ENCODE measurements around the gene GPD1L.

Gene GPD1L

GRCh38 chr3:32215185-32215584, 108.8 kb downstream of the GPD1L start:
- Histone ChIP-seq H3K4me3 (ENCODE audit: low read length, poor library complexity, severe bottlenecking) (no peak overlapping the region), H3K36me3 (ENCODE audit: insufficient read depth, low read length) (no peaks in the 10 kb centered on the region), H3K9me3 (ENCODE audit: insufficient read depth, low read depth, low read length) (no peaks in the 10 kb centered on the region), H3K4me2 (ENCODE audit: low read depth, low read length, poor library complexity, severe bottlenecking) (no peak overlapping the region), H3K79me2 (ENCODE audit: insufficient read depth, low read length) (no peaks in the 10 kb centered on the region), H3F3A (ENCODE audit: low read depth) (no peaks in the 10 kb centered on the region), H3K27me3 (ENCODE audit: insufficient read depth, low read length, poor library complexity, severe bottlenecking) (no peaks in the 10 kb centered on the region), H3K9ac (ENCODE audit: low read depth, low read length, poor library complexity, severe bottlenecking) (no peak overlapping the region), H3K9me2 (replicated peaks; ENCODE audit: low read depth, low read length) (no peaks in the 10 kb centered on the region), H3K4me1 (ENCODE audit: insufficient read depth, low read length, poor library complexity, severe bottlenecking) (no peaks in the 10 kb centered on the region), H4K20me1 (ENCODE audit: insufficient read depth, low read length, poor library complexity, severe bottlenecking) (no peaks in the 10 kb centered on the region), H2AFZ (ENCODE audit: low read length) (no peak overlapping the region)
- TF ChIP-seq, protein P1, sequence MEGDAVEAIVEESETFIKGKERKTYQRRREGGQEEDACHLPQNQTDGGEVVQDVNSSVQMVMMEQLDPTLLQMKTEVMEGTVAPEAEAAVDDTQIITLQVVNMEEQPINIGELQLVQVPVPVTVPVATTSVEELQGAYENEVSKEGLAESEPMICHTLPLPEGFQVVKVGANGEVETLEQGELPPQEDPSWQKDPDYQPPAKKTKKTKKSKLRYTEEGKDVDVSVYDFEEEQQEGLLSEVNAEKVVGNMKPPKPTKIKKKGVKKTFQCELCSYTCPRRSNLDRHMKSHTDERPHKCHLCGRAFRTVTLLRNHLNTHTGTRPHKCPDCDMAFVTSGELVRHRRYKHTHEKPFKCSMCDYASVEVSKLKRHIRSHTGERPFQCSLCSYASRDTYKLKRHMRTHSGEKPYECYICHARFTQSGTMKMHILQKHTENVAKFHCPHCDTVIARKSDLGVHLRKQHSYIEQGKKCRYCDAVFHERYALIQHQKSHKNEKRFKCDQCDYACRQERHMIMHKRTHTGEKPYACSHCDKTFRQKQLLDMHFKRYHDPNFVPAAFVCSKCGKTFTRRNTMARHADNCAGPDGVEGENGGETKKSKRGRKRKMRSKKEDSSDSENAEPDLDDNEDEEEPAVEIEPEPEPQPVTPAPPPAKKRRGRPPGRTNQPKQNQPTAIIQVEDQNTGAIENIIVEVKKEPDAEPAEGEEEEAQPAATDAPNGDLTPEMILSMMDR (conservative IDR thresholded peaks at IDR 0.05; ENCODE audit: low read length) = no peak
- TF ChIP-seq EZH2phosphoT487 (IDR thresholded peaks at IDR 0.05; ENCODE audit: borderline replicate concordance) = no peak

GRCh38 chr3:32216172-32216783, 109.9 kb downstream of the GPD1L start:
- no peak overlapping the region for H3K9ac ChIP-seq (ENCODE audit: low read depth, low read length, poor library complexity, severe bottlenecking)
- no peaks in the 10 kb centered on the region for H3K36me3 ChIP-seq (ENCODE audit: insufficient read depth, low read length)
- TF ChIP-seq, protein P1 (conservative IDR thresholded peaks at IDR 0.05; ENCODE audit: low read length) = no peak
- no peaks in the 10 kb centered on the region for H4K20me1 ChIP-seq (ENCODE audit: insufficient read depth, low read length, poor library complexity, severe bottlenecking)
- no peaks in the 10 kb centered on the region for H3K9me3 ChIP-seq (ENCODE audit: insufficient read depth, low read depth, low read length)
- H2AFZ ChIP-seq (ENCODE audit: low read length) = no peak overlapping the region
- no peaks in the 10 kb centered on the region for H3K27me3 ChIP-seq (ENCODE audit: insufficient read depth, low read length, poor library complexity, severe bottlenecking)
- H3F3A ChIP-seq (ENCODE audit: low read depth) = no peaks in the 10 kb centered on the region
- H3K79me2 ChIP-seq (ENCODE audit: insufficient read depth, low read length) = no peaks in the 10 kb centered on the region
- no peaks in the 10 kb centered on the region for H3K9me2 ChIP-seq (replicated peaks; ENCODE audit: low read depth, low read length)
- H3K4me2 ChIP-seq (ENCODE audit: low read depth, low read length, poor library complexity, severe bottlenecking) = no peak overlapping the region
- no peak overlapping the region for H3K4me3 ChIP-seq (ENCODE audit: low read length, poor library complexity, severe bottlenecking)
- H3K4me1 ChIP-seq (ENCODE audit: insufficient read depth, low read length, poor library complexity, severe bottlenecking) = no peaks in the 10 kb centered on the region

- Histone ChIP-seq H3K9me3 (ENCODE audit: insufficient read depth, low read depth, low read length) (no peaks in the 10 kb centered on the region), H4K20me1 (ENCODE audit: insufficient read depth, low read length, poor library complexity, severe bottlenecking) (no peaks in the 10 kb centered on the region), H3K4me1 (ENCODE audit: insufficient read depth, low read length, poor library complexity, severe bottlenecking) (no peaks in the 10 kb centered on the region), H2AFZ (ENCODE audit: low read length) (no peak overlapping the region), H3K4me3 (ENCODE audit: low read length, poor library complexity, severe bottlenecking) (no peak overlapping the region), H3F3A (ENCODE audit: low read depth) (no peaks in the 10 kb centered on the region), H3K36me3 (ENCODE audit: insufficient read depth, low read length) (no peaks in the 10 kb centered on the region), H3K9me2 (replicated peaks; ENCODE audit: low read depth, low read length) (no peaks in the 10 kb centered on the region), H3K4me2 (ENCODE audit: low read depth, low read length, poor library complexity, severe bottlenecking) (no peak overlapping the region), H3K9ac (ENCODE audit: low read depth, low read length, poor library complexity, severe bottlenecking) (no peak overlapping the region), H3K27me3 (ENCODE audit: insufficient read depth, low read length, poor library complexity, severe bottlenecking) (no peaks in the 10 kb centered on the region), H3K79me2 (ENCODE audit: insufficient read depth, low read length) (no peaks in the 10 kb centered on the region)
- TF ChIP-seq EZH2phosphoT487 (IDR thresholded peaks at IDR 0.05; ENCODE audit: borderline replicate concordance) = no peak
These were observed 110.9 kb downstream of the GPD1L start for GRCh38 chr3:32217339-32217738.
